Cardiac muscle cell (in vitro differentiated cells and primary cell): ENCODE measurements around the gene RNU1-4. TPM values are rescaled to one million over a fixed set of nuclear protein-coding genes. Genes with fewer than 3 reads are reported as not detected.
A peak's percentile ranks its signal among the peaks of the same experiment; 100 is the strongest.
"Not testable (repeated sequence)": the region's sequence is repeated elsewhere in the genome, so short reads cannot be mapped to it uniquely, and the experiment has no call there.

Experiments used
- DNase-seq, 2 donors: peaks; one replicate each; pipeline versions ENCODE4 v3.0.0 to v3.0.0-alpha.2; 2010 to 2017; ENCODE audit warnings: low read depth in 1 of 2, low spot score in 1 of 2
- H3K27ac ChIP-seq: fragments of 200-600 bp; sonication (generic); 2 replicates; pipeline ENCODE4 v1.5.1; 2016
- H3K27me3 ChIP-seq: fragments of 200-600 bp; sonication (generic); 2 replicates; pipeline ENCODE4 v1.6.0; 2016; ENCODE audit warnings: control low read depth
- H3K36me3 ChIP-seq: fragments of 200-600 bp; sonication (generic); 2 replicates; pipeline ENCODE4 v1.5.1; 2016; ENCODE audit warnings: control low read depth
- H3K4me1 ChIP-seq: fragments of 200-600 bp; sonication (generic); 2 replicates; pipeline ENCODE4 v1.8.1; 2017; ENCODE audit warnings: low read depth, mild to moderate bottlenecking, mixed run types
- H3K4me3 ChIP-seq: fragments of 200-600 bp; sonication (generic); 2 replicates; pipeline ENCODE4 v1.5.1; 2016; ENCODE audit warnings: mild to moderate bottlenecking
- H3K9me3 ChIP-seq: fragments of 200-600 bp; sonication (generic); 2 replicates; pipeline ENCODE4 v1.5.1; 2017; ENCODE audit warnings: low read depth, mild to moderate bottlenecking, control low read depth
- CTCF ChIP-seq: IDR thresholded peaks from 2 replicates; pipeline ENCODE4 v1.5.1; 2012; ENCODE audit warnings: low read depth, mild to moderate bottlenecking, low read length
- polyA plus RNA-seq: library from polyadenylated mRNA; unstranded; fragments of >200 nt; fragmentation: Nextera tagmentation; extraction: Ambion mirVana; gene quantifications from 2 replicates; pipeline ENCODE4 v1.2.1, GENCODE V29; 2016
- total RNA-seq: library from RNA; depleted of rRNA; stranded (reverse); fragments of >200 nt; gene quantifications from 2 replicates; pipeline ENCODE4 v1.2.3, GENCODE V29; 2016

The RNU1-4 gene
- total and polyA plus RNA-seq, 2 experiments from 2014 or later: under 0.01 TPM; not detected in 1

GRCh38 chr1:16727190-16728111 lies 12.9 kb upstream of the RNU1-4 start:
- Histone ChIP-seq H3K27ac (no peak overlapping the region), H3K4me1 (peaks cover 7% of the 10 kb centered on the region), H3K9me3 (no peaks in the 10 kb centered on the region), H3K36me3 (no peaks in the 10 kb centered on the region), H3K4me3 (no peak overlapping the region), H3K27me3 (no peaks in the 10 kb centered on the region)
- DNase-seq: peak in 1 of 2 donors; percentile 22
- no peak for TF ChIP-seq CTCF

DNA sequence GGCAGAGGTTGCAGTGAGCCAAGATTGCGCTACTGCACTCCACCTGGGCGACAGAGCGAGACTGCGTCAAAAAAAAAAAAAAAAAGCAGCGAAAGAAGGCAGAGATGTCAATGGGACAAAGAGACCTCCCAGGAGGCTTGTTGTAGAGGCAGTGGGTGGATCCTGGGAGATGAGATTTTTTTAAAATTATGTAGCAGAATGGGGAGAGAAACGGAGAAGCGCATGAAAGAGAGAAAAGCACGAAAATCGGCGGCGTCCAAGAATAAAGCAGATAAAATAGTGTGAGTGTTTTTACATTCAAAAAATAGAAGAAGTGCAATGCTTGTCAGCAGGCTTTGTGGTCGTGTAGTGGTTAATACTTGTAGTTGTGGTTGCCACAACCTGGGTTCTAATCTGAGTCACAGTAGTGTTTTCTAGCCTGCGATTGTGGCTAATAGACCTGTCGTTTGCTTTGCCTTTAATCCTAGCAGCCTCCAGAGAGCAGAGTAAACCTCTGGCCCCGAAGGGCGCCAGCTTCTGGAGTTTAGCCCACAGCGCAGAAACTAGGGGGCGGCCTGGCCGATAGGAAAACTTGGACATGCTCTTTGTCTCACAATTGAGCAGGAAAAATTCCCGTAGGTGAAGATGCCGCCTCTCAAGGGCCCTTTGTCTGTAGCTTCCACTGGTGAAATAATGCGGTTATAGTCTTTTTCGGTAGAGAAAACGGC lies 11.9 kb upstream of the RNU1-4 start:
- not testable (repeated sequence) for H3K4me1 ChIP-seq, H3K27me3 ChIP-seq, H3K36me3 ChIP-seq, DNase-seq, H3K27ac ChIP-seq, H3K9me3 ChIP-seq, H3K4me3 ChIP-seq

- H3K9me3 ChIP-seq, H3K36me3 ChIP-seq, H3K27me3 ChIP-seq, H3K4me3 ChIP-seq, DNase-seq, H3K4me1 ChIP-seq: not testable (repeated sequence)
- peak overlapping the region; percentile 84 for H3K27ac ChIP-seq
Measured at GRCh38 chr1:16732254-16732896, 7.9 kb upstream of the RNU1-4 start.

GRCh38 chr1:16741230-16741629 lies 914 bp downstream of the RNU1-4 start:
- not testable (repeated sequence) for H3K4me1 ChIP-seq, H3K9me3 ChIP-seq, DNase-seq, H3K27me3 ChIP-seq, H3K4me3 ChIP-seq, H3K36me3 ChIP-seq, H3K27ac ChIP-seq

DNA sequence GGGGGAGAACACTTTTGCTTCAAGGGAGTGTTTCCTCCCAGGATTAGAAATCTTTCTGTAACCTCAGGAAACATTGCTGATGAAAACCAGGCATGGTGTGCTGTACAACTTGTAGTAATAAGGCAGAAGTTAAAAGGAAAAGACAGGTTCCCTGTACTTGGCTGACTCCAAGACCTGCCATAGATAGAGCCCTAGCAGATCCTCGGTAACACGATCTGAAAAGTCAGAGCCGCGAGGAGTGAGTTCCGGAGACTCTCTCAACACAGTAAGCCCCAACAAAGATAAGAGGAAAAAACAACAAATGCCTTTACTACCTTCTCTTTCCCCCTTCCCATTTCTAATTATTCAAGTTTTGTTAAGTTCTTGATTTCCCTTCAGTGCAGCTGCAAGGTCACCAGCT lies 7.3 kb downstream of the RNU1-4 start:
- not testable (repeated sequence) for H3K27me3 ChIP-seq, DNase-seq, H3K9me3 ChIP-seq, H3K4me3 ChIP-seq, H3K36me3 ChIP-seq, H3K4me1 ChIP-seq, H3K27ac ChIP-seq

- H3K4me3 ChIP-seq, H3K9me3 ChIP-seq, H3K4me1 ChIP-seq, H3K27ac ChIP-seq, DNase-seq, H3K36me3 ChIP-seq, H3K27me3 ChIP-seq: not testable (repeated sequence)
Measured at GRCh38 chr1:16748710-16749109, 8.4 kb downstream of the RNU1-4 start.

DNA sequence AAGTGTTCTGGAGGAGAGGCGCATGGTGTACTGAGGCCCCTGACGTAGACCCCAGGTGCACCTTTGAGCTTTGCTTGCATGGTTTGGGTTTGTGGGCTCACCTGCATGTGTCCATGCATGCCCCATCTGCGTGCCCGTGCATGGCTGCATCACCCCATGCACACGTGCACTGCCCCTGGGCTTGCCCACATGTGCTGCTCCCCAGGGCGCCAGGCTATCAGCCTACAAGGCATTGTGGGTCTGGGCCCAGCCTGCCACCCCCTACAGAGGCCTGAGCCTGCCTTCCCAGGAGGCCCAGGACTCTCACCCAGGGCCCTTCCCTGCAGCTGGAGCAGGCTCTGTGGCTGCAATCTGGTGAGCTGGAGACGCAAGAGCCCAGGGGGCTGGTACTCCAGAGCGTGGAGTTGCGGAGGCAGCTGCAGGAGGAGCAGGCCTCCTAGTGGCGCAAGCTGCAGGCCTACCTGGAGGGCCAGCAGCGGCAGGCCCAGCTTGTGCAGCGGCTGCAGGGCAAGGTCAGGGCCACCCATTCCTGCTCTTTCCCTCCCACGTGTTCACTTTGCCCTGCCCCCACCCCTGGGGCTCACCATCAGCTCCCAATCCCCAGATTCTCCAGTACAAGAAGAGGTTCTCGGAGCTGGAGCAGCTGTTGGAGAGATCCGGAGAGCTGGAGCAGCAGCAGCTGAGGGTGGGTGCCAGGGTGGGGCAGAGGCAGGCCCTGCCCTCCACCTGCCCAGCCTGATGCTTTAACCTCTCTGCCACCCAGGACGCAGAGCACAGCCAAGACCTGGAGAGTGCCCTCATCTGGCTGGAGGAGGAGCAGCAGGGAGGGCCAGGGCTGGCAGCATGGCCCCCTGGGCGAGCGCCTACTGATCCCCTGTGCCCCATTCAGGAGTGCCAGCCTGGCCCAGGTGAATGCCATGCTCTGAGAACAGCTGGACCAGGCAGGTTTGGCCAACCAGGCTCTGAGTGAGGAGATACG lies 9.9 kb downstream of the RNU1-4 start:
- not testable (repeated sequence) for H3K4me1 ChIP-seq, H3K27me3 ChIP-seq, H3K9me3 ChIP-seq, H3K36me3 ChIP-seq, DNase-seq, H3K4me3 ChIP-seq, H3K27ac ChIP-seq

DNA sequence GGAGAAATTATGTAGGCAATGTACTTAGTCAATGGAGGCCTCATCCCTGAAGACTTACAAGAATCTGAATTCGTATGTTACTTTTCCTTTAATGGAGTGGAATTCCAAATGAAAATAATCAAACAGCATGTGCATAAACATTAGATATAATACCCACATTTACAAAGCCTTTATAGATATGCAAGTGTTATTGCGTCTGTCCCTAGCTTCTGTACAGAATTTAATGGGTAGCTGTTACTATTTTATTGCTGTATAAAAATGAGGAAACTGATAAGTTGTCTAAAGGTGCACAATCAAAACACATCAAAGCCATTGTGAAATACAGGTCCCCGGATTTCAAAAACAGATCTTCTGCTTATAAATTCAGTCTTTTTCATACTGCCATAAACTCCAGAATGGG lies 12.5 kb downstream of the RNU1-4 start:
- H3K9me3 ChIP-seq, H3K4me3 ChIP-seq, H3K27ac ChIP-seq, DNase-seq, H3K4me1 ChIP-seq, H3K36me3 ChIP-seq, H3K27me3 ChIP-seq: not testable (repeated sequence)

DNA sequence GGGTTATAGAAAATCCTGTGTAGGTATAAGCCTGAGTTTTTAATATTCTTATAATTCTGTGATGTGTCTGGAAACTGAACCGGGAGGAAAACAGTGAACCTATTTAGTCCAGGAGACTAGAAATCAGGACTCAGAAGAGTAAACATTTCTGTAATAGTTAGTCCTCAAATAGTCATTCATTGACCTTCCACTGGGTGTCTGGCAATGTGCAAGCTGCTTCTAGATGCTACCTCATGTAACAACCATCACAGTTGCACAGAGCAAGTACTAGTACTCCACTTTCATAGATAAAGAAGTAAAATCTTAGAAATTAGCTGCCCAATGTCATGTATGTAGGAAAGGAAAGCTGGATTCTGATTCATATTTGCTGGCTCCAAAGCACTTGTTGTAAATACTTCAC lies 15.1 kb downstream of the RNU1-4 start:
- DNase-seq, H3K4me1 ChIP-seq, H3K4me3 ChIP-seq, H3K9me3 ChIP-seq, H3K27me3 ChIP-seq, H3K27ac ChIP-seq, H3K36me3 ChIP-seq: not testable (repeated sequence)

DNA sequence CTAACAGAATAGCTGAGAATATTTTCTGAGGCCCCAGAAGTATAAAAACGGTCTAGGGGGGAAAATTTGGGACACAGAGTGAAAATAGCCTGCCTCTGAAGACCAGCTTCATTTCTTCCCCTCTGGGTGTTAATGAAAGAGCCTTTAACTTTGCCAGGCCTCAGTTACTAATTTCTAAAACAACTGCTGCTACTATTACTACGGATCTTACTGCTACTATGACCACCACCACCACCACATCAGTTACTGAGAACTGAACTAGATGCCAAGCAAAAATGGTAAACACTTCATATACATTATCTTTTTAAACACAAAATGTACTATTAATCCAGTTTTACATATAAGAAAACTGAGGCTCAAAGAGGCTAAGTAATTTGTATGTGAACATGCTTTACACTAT lies 15.6 kb downstream of the RNU1-4 start:
- not testable (repeated sequence) for DNase-seq, H3K27ac ChIP-seq, H3K36me3 ChIP-seq, H3K4me3 ChIP-seq, H3K9me3 ChIP-seq, H3K4me1 ChIP-seq
- peaks cover 12% of the 10 kb centered on the region for H3K27me3 ChIP-seq

DNA sequence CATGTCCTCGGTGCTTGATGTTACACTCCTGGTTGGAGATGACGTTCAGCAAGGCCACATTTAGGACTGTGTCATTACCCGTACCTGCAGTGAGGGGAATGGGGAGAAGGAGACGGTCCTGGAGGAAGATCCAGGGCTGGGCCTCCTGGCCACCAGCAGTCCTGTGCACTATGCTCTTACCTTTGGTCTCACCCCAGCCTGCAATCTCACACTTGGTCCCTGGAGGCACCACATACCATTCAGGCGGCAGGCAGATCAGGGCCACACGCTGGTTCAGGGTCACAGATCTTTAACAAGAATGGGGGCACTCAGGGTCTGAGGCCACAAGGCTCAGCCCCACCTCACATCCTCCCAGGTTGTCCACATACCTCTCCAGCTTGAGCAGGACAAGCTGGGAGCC lies 17.3 kb downstream of the RNU1-4 start:
- H3K9me3 ChIP-seq, H3K36me3 ChIP-seq, DNase-seq, H3K4me3 ChIP-seq, H3K27ac ChIP-seq, H3K4me1 ChIP-seq: not testable (repeated sequence)
- H3K27me3 ChIP-seq: peaks cover 14% of the 10 kb centered on the region

GRCh38 chr1:16758060-16758459 lies 17.7 kb downstream of the RNU1-4 start:
- H3K9me3 ChIP-seq: not testable (repeated sequence)
- H3K27me3 ChIP-seq: peaks cover 14% of the 10 kb centered on the region

More at GRCh38 chr1:16758060-16758459, 17.7 kb downstream of the RNU1-4 start:
- DNase-seq, H3K4me3 ChIP-seq, H3K36me3 ChIP-seq, H3K4me1 ChIP-seq, H3K27ac ChIP-seq: not testable (repeated sequence)
